Bronchial epithelial cell (primary cell): Measurements from ENCODE around the gene CHN2. TPM values are rescaled to one million over a fixed set of nuclear protein-coding genes. Genes with fewer than 3 reads are reported as not detected.
A peak's percentile ranks its signal among the peaks of the same experiment; 100 is the strongest.

Source experiments
- DNase-seq: peaks from one replicate; pipeline ENCODE4 v3.0.0-alpha.2; 2010; ENCODE audit warnings: low read depth
- FAIRE-seq: peaks from 2 replicates; lab custom pipeline; 2011; peaks lifted over from hg19 to GRCh38; lab: Jason Lieb, UNC
- H3K27me3 ChIP-seq: 2 replicates; pipeline ENCODE4 v1.5.1; 2011; ENCODE audit warnings: low read length; ENCODE audit not compliant: control insufficient read depth, insufficient read depth
- H3K36me3 ChIP-seq: 2 replicates; pipeline ENCODE4 v1.5.1; 2011; ENCODE audit warnings: low read length; ENCODE audit not compliant: control insufficient read depth, insufficient read depth
- H3K4me3 ChIP-seq: 2 replicates; pipeline ENCODE4 v1.5.1; 2011; ENCODE audit warnings: mild to moderate bottlenecking, low read depth, low read length, control low read depth
- total RNA-seq: library from RNA; depleted of rRNA; stranded (reverse); fragments of >200 nt; gene quantifications from 2 replicates; pipeline ENCODE4 v1.2.1, GENCODE V29; 2014
- TF ChIP-seq, protein P1 (sequence below): IDR thresholded peaks from 2 replicates; pipeline ENCODE4 v1.5.1; 2011; ENCODE audit warnings: mild to moderate bottlenecking, moderate library complexity, low read length, control low read depth, inconsistent platforms; ENCODE audit not compliant: insufficient read depth, severe bottlenecking

CHN2 gene
- total RNA-seq, 1 donor from 2014 or later = 0.53 TPM

DNA sequence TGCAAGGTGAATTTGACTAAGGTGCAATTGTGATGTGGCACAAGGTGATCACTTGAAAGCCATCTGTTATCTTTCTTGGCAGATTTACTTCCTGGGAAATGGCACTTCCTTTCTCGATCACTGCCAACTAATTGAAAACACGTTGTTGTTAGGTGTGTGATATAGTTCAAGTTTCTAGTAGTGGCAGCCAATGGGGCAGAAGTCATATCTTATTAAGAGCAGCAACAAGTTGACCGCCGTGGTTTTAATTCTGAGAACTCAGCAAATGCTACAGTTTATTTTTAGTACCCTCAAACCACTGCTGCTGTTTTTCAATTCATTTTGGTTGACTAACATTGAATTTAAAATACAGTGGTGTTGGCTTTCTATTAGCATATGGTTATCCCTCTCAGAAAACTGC lies 1.6 kb downstream of the CHN2 start:
- FAIRE-seq (no peak), DNase-seq (no peak)
- TF ChIP-seq, protein P1, sequence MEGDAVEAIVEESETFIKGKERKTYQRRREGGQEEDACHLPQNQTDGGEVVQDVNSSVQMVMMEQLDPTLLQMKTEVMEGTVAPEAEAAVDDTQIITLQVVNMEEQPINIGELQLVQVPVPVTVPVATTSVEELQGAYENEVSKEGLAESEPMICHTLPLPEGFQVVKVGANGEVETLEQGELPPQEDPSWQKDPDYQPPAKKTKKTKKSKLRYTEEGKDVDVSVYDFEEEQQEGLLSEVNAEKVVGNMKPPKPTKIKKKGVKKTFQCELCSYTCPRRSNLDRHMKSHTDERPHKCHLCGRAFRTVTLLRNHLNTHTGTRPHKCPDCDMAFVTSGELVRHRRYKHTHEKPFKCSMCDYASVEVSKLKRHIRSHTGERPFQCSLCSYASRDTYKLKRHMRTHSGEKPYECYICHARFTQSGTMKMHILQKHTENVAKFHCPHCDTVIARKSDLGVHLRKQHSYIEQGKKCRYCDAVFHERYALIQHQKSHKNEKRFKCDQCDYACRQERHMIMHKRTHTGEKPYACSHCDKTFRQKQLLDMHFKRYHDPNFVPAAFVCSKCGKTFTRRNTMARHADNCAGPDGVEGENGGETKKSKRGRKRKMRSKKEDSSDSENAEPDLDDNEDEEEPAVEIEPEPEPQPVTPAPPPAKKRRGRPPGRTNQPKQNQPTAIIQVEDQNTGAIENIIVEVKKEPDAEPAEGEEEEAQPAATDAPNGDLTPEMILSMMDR = no peak

DNA sequence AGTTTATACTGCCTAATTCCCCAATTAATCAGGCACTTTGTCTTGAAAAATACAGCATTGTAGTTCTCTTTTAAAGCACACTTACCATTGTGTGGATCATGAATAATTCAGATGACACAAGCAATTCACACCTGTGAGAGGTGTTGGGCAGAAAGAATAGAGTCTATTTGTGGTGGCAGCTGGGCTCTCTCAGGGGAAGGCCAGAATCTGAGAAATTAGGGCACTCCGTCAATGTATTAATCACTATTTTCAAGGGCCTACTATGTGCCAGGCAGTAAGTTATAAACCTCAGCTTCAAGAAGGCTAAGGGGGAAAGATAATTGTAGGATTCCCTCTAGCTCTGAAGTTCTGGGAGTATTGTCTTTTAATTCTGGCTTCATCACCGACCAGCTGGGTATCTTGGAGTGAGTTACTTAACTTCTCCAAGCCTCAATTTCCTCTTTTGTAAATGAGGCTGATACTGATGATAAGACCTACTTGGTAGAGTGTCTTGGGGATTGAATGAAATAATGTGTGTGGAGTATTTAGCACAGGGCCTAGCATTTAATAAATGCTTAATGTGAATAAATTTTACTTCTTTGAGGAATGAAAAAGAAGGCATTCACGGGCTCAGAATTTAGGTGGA lies 2.5 kb downstream of the CHN2 start:
- TF ChIP-seq, protein P1 = no peak
- FAIRE-seq = no peak
- Histone ChIP-seq H3K4me3 (no peak overlapping the region), H3K27me3 (peaks cover 9% of the 10 kb centered on the region), H3K36me3 (no peaks in the 10 kb centered on the region)
- no peak for DNase-seq

More for the DNA sequence above, 1.6 kb downstream of the CHN2 start:
- Histone ChIP-seq H3K27me3 (peaks cover 9% of the 10 kb centered on the region), H3K36me3 (no peaks in the 10 kb centered on the region), H3K4me3 (no peak overlapping the region)

DNA sequence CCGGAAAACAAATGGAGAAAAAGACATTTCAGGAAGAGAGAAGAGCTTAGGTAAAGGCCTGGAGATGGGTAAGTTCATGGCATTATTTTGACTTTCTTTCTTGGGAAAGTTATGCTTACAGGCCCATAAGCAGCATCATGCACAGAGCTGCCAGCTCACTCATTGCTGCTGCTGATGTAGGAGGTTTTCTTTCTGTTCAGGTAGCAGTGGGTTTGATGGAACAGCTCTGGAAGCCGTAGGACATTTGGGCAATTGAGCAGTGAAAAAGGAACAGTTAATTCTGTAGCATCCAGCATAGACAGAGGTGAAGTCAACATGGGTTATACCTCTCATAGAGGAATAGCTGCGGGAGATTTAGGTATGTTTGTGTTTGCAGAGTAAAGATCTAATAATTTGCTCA lies 3.3 kb downstream of the CHN2 start:
- DNase-seq (no peak), FAIRE-seq (peak; percentile 18)
- TF ChIP-seq, protein P1 = no peak
- H3K36me3 ChIP-seq = no peaks in the 10 kb centered on the region
- no peak overlapping the region for H3K4me3 ChIP-seq
- H3K27me3 ChIP-seq = peaks cover 9% of the 10 kb centered on the region

DNA sequence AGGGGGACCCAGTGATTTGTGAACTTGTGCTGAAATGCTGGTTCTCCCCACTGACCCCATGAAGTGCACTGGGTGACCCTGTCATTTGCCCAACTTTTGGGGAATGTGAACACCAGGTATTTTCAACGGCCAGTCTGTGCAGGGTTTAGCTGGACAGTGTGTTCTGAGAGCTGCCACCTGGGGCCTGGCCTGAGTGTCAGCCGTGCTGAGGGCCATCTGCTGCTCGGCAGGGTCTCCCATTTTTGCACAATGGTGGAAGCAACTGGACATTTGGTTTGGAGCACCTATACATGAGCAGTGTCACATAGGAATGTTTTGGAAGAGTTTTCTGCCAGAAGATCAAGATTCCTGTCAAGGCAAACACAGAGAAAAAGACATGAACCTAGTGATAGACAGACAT lies 5.2 kb downstream of the CHN2 start:
- no peaks in the 10 kb centered on the region for H3K36me3 ChIP-seq
- peaks cover 3% of the 10 kb centered on the region for H3K27me3 ChIP-seq
- H3K4me3 ChIP-seq = no peak overlapping the region
- FAIRE-seq (no peak), DNase-seq (no peak)
- TF ChIP-seq, protein P1 = no peak

DNA sequence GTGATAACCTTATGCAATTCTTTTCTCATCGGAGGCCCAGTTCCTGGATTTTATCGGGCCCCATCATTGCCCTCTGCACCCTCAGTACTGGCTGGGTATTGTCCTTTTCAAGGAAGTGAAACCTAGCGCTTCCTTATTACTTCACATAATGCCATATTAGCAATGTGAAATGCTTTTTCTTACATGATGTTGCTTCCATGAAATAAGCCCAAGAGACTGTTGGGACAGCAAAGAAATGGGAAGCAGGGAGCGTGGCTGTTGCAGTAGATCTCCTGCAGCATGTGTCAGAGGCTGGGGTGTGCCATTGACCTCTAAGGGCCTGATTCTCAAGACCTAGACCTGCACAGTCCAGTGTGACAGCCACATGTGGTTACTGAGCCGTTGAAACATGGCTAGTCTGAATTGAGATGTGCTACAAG lies 8.1 kb downstream of the CHN2 start:
- TF ChIP-seq, protein P1 = no peak
- Histone ChIP-seq H3K36me3 (no peaks in the 10 kb centered on the region), H3K27me3 (no peaks in the 10 kb centered on the region), H3K4me3 (no peak overlapping the region)
- FAIRE-seq (no peak), DNase-seq (no peak)
